Measurements from ENCODE around the gene TDRD1. TPM values are rescaled to one million over a fixed set of nuclear protein-coding genes. Genes with fewer than 3 reads are reported as not detected.
A peak's percentile ranks its signal among the peaks of the same experiment; 100 is the strongest.
"Not testable (repeated sequence)": the region's sequence is repeated elsewhere in the genome, so short reads cannot be mapped to it uniquely, and the experiment has no call there.

TDRD1 gene, protein sequence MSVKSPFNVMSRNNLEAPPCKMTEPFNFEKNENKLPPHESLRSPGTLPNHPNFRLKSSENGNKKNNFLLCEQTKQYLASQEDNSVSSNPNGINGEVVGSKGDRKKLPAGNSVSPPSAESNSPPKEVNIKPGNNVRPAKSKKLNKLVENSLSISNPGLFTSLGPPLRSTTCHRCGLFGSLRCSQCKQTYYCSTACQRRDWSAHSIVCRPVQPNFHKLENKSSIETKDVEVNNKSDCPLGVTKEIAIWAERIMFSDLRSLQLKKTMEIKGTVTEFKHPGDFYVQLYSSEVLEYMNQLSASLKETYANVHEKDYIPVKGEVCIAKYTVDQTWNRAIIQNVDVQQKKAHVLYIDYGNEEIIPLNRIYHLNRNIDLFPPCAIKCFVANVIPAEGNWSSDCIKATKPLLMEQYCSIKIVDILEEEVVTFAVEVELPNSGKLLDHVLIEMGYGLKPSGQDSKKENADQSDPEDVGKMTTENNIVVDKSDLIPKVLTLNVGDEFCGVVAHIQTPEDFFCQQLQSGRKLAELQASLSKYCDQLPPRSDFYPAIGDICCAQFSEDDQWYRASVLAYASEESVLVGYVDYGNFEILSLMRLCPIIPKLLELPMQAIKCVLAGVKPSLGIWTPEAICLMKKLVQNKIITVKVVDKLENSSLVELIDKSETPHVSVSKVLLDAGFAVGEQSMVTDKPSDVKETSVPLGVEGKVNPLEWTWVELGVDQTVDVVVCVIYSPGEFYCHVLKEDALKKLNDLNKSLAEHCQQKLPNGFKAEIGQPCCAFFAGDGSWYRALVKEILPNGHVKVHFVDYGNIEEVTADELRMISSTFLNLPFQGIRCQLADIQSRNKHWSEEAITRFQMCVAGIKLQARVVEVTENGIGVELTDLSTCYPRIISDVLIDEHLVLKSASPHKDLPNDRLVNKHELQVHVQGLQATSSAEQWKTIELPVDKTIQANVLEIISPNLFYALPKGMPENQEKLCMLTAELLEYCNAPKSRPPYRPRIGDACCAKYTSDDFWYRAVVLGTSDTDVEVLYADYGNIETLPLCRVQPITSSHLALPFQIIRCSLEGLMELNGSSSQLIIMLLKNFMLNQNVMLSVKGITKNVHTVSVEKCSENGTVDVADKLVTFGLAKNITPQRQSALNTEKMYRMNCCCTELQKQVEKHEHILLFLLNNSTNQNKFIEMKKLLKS
- total RNA-seq, result 2.7 TPM
- long read RNA-seq, partial matches to known transcripts, result 0 of 2 reads
- long read RNA-seq, other reads (novel, unspliced or antisense), result 2 of 2 reads

DNA sequence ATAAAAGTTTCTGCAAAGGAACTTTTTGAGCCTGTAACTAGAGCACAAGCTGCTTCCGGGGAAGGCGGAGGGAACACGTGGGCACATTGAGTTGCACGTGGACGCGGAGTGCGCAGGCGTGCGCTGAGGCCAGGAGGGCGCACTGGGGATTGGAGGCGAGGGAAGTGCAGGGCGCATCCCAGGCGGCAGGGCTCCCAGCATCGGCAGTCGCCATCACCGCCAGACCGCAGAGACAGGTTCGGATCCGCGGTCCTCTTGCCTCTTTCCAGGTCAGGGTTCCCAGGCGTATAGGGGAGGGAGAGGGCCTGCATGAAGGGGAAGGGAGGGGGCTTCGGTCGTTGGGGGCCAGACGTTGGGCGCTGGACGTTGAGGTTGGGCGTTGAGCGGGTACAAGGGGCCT, at the start of gene TDRD1:
Gene TDRD1, plus strand, starts transcription at position 206 of the 400 bp plus-strand sequence. CDS start 8,479 bp downstream, outside the sequence.
- DNase-seq (peak; percentile 50), ATAC-seq (no peak)
- intact Hi-C loops (cut with micrococcal nuclease), result no loop called here

DNA sequence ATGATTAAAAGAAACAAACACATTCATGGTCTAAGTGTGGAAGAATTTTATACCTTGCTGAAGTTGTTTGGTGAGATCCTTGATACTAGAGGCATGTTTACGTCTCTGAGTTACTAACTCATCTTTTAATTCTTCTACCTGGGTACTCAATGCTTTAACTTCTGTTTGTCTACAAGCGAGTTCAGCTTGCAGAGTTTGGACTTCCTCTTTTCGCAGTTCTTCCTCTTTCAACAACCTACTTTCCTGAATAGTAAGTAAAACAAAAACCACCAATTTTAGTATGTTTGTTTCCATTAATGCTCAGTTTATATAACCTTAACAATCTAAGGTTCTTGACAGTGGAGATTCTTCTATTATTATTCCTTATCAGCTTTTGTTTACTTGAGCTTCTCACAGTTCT, 48.1 kb upstream of the TDRD1 start:
- ATAC-seq (no peak), DNase-seq (no peak)
- intact Hi-C loops (cut with micrococcal nuclease), result no loop called here

DNA sequence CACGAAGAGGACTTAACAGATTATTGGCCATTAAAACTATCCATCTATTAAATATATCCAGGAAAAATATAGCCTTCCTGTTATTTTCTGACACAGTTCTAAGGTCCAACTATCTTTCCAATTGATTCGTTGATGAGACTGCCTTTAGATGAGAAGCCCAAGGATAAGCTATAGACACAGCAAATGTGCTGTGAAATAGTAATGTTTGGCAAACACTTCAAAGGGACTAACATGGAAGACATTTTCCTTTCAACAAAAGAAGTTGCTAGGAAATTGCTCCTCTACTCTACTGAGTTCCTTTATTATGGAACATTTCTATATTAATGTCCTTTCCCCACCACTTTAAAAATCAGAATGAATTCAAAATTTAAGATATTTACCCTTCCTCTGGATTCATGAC, 43.7 kb upstream of the TDRD1 start:
- DNase-seq (no peak), ATAC-seq (no peak)
- intact Hi-C loops (cut with micrococcal nuclease), result no loop called here

DNA sequence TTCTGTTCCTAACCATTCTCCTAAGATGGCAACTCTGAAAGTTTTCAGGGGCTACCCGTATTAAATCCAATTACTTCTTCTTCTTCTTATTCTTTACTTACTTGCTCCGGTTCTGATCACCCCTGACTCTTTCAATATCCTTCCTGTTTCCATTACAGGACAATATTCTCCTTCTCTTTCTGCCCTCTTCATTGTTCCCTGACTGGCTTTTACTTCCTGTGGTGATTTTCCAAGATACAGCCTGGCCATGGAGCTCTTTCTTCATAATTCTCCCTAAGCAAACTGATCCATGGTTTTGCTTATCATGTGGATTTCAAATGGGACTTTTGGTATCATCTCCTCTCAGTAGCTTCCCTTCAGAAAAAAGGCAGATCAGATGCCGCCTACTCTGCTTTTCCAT, 40.6 kb upstream of the TDRD1 start:
- ATAC-seq, result no peak
- no peak for DNase-seq
- intact Hi-C loops (cut with micrococcal nuclease), result no loop called here

DNA sequence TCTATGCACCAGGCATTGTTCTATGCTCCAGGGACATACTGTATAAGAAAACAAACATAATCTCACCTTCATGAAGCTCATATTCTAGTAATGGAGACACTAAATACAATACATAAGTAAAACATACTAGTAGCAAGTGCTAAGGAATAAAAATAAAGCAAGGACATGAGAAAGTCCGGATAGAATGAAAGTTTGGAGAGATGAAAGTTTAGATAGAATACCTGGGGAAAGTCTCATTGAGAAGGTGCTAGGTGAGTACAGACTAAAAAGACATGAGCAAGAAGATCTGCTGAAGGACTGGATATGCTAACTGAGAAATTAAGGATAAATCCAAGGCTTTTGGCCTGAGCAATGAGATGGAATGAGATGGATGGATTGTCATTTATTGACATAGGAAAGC, 39.1 kb upstream of the TDRD1 start:
- DNase-seq (no peak), ATAC-seq (no peak)
- intact Hi-C loops (cut with micrococcal nuclease), result no loop called here

DNA sequence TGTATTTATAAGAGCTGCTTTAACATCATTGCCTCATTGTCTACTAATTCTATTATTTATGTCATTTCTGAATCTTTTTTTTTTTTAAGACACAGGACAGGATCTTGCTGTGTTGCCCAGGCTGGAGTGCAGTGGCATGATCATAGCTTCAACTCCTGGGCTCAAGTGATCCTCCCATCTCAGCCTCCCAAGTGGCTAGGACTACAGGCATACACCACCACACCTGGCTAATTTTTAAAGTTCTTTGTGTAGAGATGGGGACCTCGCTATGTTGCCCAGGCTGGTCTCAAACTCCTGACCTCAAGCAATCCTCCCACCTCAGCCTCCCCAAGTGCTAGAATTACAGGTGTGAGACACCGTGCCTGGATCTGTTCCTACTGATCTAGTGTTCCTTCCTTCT, 38.3 kb upstream of the TDRD1 start:
- ATAC-seq; intact Hi-C loops (cut with micrococcal nuclease); DNase-seq: not testable (repeated sequence)

DNA sequence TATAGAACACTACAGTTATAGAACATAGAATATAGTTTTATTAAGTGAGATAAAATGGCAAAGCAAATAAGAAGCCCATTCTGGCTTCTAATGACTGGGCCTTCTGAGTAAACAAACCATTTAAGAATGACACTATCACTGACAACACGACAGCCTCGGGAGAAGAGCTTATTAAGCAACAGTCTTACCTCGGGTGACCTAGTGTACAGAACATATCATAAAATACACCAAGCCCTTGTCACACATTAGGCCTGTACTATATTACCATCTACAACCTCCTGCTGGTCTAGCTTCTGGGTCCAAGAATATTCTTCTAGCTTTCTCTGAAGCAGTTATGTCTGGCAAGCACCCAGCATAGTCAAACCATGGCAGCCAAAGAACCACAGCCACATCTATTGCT, 37.1 kb upstream of the TDRD1 start:
- intact Hi-C loops (cut with micrococcal nuclease), result no loop called here
- DNase-seq (no peak), ATAC-seq (peak; percentile 93)

DNA sequence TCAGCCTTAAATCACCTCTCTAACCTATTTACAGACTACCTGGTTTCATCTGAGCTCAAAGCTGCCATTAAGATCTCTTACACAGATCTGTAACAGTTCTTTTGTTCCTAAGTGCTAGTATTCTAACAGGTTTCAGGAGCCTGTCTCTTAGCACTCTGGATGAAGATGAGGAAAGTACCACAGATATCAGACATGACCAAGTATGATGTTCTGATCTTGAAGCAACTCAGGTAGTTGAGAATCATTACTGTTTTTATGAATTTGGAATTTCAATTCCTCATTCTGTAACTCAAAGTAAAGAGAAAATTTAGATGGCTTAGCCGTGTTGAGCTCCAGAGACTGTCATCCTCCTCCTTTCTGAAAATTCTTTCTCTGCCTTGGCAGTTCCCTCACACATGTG, 36.0 kb upstream of the TDRD1 start:
- DNase-seq (no peak), ATAC-seq (no peak)
- intact Hi-C loops (cut with micrococcal nuclease), result no loop called here

DNA sequence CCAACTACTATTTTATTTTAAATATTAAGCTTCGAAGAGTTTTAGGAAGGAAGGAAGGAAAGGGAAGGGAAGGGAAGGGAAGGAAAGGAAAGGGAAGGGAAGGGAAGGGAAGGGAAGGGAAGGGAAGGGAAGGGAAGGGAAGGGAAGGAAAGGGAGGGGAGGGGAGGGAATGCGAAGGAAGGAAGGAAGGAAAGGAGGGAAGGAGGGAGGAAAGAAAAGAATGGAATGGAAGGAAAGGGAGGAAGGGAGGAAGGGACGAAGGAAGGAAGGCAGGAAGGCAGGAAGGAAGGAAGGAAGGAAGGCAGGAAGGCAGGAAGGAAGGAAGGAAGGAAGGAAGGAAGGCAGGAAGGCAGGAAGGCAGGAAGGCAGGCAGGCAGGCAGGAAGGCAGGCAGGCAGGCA, 29.7 kb upstream of the TDRD1 start:
- intact Hi-C loops (cut with micrococcal nuclease); ATAC-seq; DNase-seq: not testable (repeated sequence)

DNA sequence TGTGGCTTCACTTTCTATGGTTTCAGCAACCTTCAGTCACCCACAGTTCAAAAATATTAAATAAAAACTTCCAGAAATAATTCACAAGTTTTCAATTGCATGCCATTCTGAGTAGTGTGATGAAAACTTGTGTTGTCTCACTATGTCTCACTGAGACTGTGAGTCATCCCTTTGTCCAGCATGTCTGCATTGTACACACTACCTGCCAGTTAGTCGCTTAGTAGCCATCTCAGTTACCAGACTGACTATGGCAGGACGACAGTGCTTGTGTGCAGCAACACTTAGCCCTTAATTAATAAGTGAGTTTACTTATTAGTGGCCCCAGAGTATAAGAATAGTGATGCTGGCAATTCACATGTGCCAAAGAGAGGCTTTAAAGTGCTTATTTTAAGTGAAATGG, 27.7 kb upstream of the TDRD1 start:
- ATAC-seq, result no peak
- intact Hi-C loops (cut with micrococcal nuclease), result no loop called here
- no peak for DNase-seq

DNA sequence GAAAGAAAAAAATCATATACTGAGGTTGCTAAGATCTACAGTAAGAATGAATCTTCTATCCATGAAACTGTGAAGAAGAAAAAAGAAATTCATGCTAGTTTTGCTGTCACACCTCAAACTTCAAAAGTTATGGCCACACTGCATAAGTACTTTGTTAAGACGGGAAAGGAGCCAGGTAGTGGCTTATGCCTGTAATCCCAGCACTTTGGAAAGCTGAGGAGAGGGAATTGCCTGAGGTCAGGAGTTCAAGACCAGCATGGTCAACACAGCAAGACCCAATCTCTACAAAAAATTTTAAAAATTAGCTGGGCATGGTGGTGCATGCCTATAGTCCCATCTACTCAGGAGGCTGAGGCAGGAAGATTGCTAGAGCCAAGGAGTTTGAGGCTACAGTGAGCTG, 27.3 kb upstream of the TDRD1 start:
- DNase-seq (no peak), ATAC-seq (no peak)
- intact Hi-C loops (cut with micrococcal nuclease), result no loop called here

DNA sequence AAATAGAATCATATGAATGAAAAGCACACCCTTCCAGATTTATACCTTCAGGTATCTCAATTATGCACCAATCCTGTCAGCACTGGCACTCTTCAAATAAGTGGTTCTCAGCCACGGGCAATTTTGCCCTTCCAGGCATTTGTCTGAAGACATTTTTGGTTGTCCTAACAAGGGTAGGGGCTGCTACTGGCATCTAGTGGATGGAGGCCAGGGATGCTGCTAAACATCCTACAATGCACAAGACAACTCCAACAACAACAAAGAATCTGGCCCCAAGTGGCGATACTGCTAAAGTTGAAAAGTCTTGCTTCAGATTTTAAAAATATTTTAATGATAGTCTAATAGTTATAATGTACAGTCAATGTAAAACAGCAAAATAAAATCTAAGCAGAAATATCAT, 21.2 kb upstream of the TDRD1 start:
- DNase-seq (no peak), ATAC-seq (no peak)
- intact Hi-C loops (cut with micrococcal nuclease), result no loop called here

DNA sequence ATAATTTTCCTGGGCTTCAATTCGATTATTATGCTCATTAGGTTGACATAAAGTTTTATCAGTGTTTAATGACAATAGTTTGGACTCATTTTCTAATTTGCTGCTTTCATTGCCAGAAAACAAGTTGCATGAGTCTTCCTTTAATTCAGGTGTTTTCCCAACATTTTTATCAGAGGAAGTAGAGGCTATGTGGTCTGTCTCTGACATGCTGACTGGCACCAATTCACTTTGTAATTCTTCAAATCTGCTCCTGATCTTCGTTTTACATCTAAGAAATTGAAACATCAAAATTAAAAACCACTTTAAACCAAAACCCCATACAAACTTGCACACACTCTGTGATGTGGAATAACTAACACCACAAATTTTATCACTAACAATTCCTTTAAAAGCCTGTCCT, 16.1 kb upstream of the TDRD1 start:
- intact Hi-C loops (cut with micrococcal nuclease), result no loop called here
- no peak for DNase-seq
- ATAC-seq, result no peak

DNA sequence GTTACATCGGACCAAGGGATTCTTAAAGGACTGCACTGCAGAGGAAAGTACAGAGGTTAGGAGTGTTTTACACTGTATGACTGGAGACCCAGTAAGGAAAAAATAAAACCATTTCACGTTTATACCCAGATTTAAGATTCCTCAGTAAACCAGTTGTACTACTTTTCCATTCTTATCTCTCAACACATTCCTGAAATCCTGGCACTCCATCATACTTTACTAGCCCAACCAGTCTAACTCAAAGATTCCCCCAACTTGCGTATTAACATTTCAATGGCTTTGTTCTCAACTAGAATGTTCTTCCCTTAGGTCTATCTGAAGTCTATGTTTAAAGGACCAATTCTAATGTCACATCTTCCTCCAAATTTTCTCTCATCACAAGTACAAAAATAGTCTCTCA, 13.1 kb upstream of the TDRD1 start:
- intact Hi-C loops (cut with micrococcal nuclease), result no loop called here
- ATAC-seq (peak; percentile 39), DNase-seq (no peak)

DNA sequence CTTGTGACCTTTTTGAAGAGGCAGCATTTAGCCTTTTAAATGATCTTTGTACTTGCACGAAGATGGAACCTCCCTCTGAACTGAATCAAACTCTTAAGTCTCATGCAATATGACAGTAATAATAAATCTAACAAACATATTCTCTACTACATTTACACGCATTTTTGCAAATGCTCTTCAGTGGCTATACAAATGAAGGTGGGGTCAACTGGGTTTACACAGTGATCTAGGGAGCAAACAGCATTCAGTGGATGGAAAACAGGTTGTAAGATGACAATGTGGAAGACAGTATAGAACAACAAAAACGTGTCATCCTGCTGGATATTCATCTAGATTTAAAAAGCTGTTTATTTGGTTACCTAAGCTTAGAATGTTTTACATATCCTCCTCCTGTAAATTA, 12.7 kb upstream of the TDRD1 start:
- ATAC-seq (no peak), DNase-seq (no peak)
- intact Hi-C loops (cut with micrococcal nuclease), result no loop called here

DNA sequence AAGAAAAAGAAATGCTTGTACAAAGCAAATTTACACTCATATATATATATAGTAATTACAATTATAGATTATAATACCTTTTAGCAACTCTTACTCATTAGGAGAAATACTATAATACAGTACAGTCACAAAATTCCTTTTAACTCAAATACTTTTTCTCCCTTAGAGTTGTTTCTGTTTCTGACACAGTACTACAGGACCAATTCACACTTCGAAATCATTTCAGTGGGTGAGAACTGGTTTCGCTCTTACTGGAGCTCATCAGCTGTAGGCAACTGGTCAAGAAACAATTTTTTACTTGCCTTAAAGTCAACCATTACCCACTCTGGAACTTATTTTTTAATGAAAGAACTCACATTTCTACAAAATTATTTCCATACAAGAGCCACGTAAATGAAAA, 11.2 kb upstream of the TDRD1 start:
- DNase-seq (no peak), ATAC-seq (no peak)
- intact Hi-C loops (cut with micrococcal nuclease), result no loop called here

DNA sequence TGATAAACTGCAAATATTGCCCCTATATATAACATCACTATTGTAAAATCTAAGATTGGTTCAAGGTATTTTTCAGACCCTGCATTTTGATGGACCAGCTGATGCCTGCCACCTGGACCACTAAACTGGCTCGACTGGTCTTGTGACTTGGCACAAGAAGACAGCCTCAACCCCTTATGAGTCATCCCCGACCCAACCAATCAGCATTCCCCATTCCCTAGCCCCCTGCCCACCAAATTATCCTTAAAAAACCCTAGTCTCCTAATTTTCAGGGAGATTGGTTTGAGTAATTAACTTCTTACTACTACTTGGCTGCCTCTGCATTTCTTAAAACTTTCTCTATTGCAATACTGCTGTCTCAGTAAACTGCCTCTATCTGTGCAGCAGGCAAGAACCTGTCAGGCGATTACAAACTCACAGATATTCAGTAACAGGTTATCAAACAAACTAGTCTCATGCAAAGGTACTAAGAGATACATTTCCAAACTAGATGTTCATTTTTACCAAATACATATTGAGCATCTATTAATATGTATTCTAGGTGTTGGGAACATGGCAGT, 10.6 kb upstream of the TDRD1 start:
- ATAC-seq, result no peak
- intact Hi-C loops (cut with micrococcal nuclease), result no loop called here

DNA sequence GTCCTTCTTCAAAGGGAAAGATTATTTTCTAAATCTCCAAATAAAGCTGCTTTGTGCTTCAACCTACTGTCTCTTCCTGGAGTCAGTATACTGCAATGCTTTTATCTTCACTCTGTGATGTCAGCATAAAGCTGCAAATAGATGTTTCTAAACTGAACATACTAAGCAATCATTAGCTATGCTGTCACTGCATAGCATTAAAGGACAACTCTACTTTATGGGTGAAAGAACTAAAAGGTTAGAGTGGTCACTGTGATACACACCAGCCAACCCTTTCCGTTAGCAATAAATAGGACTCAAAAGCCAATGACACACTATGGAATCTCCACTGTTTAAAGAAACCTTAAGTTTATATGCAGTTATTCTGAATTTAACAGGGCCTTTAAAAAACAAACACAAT, 6.9 kb upstream of the TDRD1 start:
- ATAC-seq (peak; percentile 8), DNase-seq (no peak)
- intact Hi-C loops (cut with micrococcal nuclease), result no loop called here

More for the DNA sequence above, 10.6 kb upstream of the TDRD1 start:
- no peak for DNase-seq

DNA sequence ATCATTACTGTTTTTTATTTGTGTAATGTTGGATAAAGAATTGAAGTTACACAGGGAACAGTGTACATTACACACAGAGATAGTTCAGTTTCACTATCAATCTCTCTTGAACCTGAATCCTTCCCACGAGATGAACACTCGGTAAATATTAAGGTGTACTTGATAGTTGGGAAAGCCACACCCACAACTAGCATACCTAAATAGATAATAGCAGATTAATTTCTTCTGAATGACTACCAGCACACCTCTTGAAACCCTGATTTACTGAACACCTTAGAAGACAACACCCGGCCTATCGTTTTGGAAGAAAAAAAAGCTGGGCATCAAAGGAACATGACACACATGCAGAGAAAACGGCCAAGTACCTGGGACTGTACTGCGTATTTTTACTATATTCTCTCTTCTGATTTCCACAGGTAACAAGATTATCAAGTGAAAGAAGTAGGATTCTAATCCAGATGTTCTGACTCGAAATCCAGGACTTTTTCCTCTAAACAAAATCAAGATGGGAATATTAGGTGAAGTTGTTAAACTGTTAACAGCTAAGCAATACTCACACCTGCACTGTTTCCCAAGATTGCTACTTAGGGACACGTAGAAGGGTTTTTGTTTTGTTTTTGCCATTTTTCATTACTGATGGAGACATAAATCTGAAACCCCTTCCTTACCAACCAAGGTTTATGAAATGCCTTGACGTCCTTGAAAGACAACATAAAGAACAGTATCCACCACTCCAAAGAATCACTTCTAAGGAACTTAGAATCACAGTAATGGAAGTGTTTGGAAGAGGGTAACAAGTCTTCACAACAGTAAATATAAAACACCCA, 6.2 kb upstream of the TDRD1 start:
- intact Hi-C loops (cut with micrococcal nuclease), result no loop called here
- no peak for ATAC-seq
- no peak for DNase-seq
